ENCODE data around the gene ORMDL2. TPM values are rescaled to one million over a fixed set of nuclear protein-coding genes. Genes with fewer than 3 reads are reported as not detected.
"Not testable (repeated sequence)": the region's sequence is repeated elsewhere in the genome, so short reads cannot be mapped to it uniquely, and the experiment has no call there.

ORMDL2 gene
- total RNA-seq, 6 experiments from 2014 or later, result 20.2 to 35.4 (median 24.9) TPM

GRCh38 chr12:55861396-55861795, 43.6 kb downstream of the ORMDL2 start:
- ATAC-seq (no peak), DNase-seq (no peak)
- 89% methylated on average over 8 of the region's 8 CpGs for WGBS (ENCODE audit: insufficient coverage, low coverage, low lambda C conversion rate, missing lambda C conversion rate)
- H3K4me3 ChIP-seq, result no peak overlapping the region
- no peaks in the 10 kb centered on the region for H3K4me1 ChIP-seq
- H3K27ac ChIP-seq, result no peak overlapping the region
- no peaks in the 10 kb centered on the region for H3K36me3 ChIP-seq
- H3K27me3 ChIP-seq, result no peaks in the 10 kb centered on the region
- no peaks in the 10 kb centered on the region for H3K9me3 ChIP-seq
- no peak for TF ChIP-seq CTCF (IDR thresholded peaks at IDR 0.05)
- TF ChIP-seq POLR2A (IDR thresholded peaks at IDR 0.05), result no peak
- intact Hi-C loops (cut with DNase I), result no loop called here

- H3K9me3 ChIP-seq, result no peaks in the 10 kb centered on the region
- intact Hi-C loops (cut with DNase I), result no loop called here
- WGBS (ENCODE audit: insufficient coverage, low coverage, low lambda C conversion rate, missing lambda C conversion rate), result 79% methylated on average over 3 of the region's 3 CpGs
- TF ChIP-seq POLR2A (IDR thresholded peaks at IDR 0.05) (no peak), CTCF (IDR thresholded peaks at IDR 0.05) (no peak)
- DNase-seq (no peak), ATAC-seq (no peak)
- no peaks in the 10 kb centered on the region for H3K36me3 ChIP-seq
- no peaks in the 10 kb centered on the region for H3K27me3 ChIP-seq
- H3K4me1 ChIP-seq, result no peaks in the 10 kb centered on the region
- no peak overlapping the region for H3K4me3 ChIP-seq
- H3K27ac ChIP-seq, result no peak overlapping the region
Observed at GRCh38 chr12:55861871-55862270, 44.0 kb downstream of the ORMDL2 start.

GRCh38 chr12:55862286-55862685, 44.4 kb downstream of the ORMDL2 start:
- DNase-seq (no peak), ATAC-seq (no peak)
- no peaks in the 10 kb centered on the region for H3K36me3 ChIP-seq
- H3K27ac ChIP-seq, result no peak overlapping the region
- no peaks in the 10 kb centered on the region for H3K9me3 ChIP-seq
- TF ChIP-seq POLR2A (IDR thresholded peaks at IDR 0.05), result no peak
- TF ChIP-seq CTCF (IDR thresholded peaks at IDR 0.05), result no peak
- no peak overlapping the region for H3K4me3 ChIP-seq
- intact Hi-C loops (cut with DNase I), result no loop called here
- H3K27me3 ChIP-seq, result no peaks in the 10 kb centered on the region
- no peaks in the 10 kb centered on the region for H3K4me1 ChIP-seq

GRCh38 chr12:55862931-55863330, 45.1 kb downstream of the ORMDL2 start:
- 95% methylated on average over 4 of the region's 13 CpGs for WGBS (ENCODE audit: insufficient coverage, low coverage, low lambda C conversion rate, missing lambda C conversion rate)
- intact Hi-C loops (cut with DNase I); H3K36me3 ChIP-seq; H3K9me3 ChIP-seq; H3K4me3 ChIP-seq; H3K27ac ChIP-seq; H3K27me3 ChIP-seq; H3K4me1 ChIP-seq; ATAC-seq; DNase-seq: not testable (repeated sequence)

- TF ChIP-seq POLR2A (IDR thresholded peaks at IDR 0.05) (no peak), CTCF (IDR thresholded peaks at IDR 0.05) (no peak)
- Histone ChIP-seq H3K36me3 (no peaks in the 10 kb centered on the region), H3K27ac (no peak overlapping the region), H3K4me3 (no peak overlapping the region), H3K27me3 (no peaks in the 10 kb centered on the region), H3K9me3 (no peaks in the 10 kb centered on the region), H3K4me1 (no peaks in the 10 kb centered on the region)
- DNase-seq, result no peak
- intact Hi-C loops (cut with DNase I), result no loop called here
- 85% methylated on average over 2 of the region's 2 CpGs for WGBS (ENCODE audit: insufficient coverage, low coverage, low lambda C conversion rate, missing lambda C conversion rate)
- ATAC-seq, result no peak
Observed at GRCh38 chr12:55865327-55865726, 47.5 kb downstream of the ORMDL2 start.

- H3K9me3 ChIP-seq; H3K4me3 ChIP-seq; ATAC-seq; H3K27ac ChIP-seq; H3K4me1 ChIP-seq; H3K27me3 ChIP-seq; intact Hi-C loops (cut with DNase I); H3K36me3 ChIP-seq; DNase-seq: not testable (repeated sequence)
- 75% methylated on average over 3 of the region's 3 CpGs for WGBS (ENCODE audit: insufficient coverage, low coverage, low lambda C conversion rate, missing lambda C conversion rate)
Observed at GRCh38 chr12:55866454-55867004, 48.7 kb downstream of the ORMDL2 start.
